ENCODE data around the gene PPP2CA. TPM values are rescaled to one million over a fixed set of nuclear protein-coding genes. Genes with fewer than 3 reads are reported as not detected.

Gene PPP2CA
- total and polyA plus RNA-seq, 2 of the 8 experiments (the other 6 are each of a cell fraction or from before 2014, with no cell fraction given) = 75.0 to 205 TPM

DNA sequence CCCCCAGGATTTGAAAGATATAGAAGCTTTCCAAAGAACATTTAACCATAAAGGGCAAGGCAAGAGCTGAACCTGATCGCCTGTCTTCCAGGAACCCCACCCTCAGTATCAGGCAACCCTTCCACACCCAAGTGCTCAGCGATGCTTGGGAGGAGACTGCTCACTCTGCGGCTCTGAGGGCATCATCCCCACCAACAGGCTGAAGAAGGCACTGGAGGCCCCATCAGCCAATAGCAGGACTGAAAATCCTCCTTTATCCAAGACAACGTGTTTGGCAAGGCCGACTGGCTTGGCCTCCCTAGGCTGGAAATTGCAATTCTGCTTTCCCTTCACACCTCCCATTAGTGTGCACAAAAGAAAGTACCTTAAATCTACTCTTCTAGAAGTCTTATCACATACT lies 1.4 kb upstream of the PPP2CA start:
- no peak overlapping the region for H2BK20ac ChIP-seq (ENCODE audit: low read length)
- H3K79me2 ChIP-seq (ENCODE audit: control insufficient read depth in 1 of 2, insufficient read depth in 2 of 2, low read length in 2 of 2) = peaks cover 32 to 46% of the 10 kb centered on the region in 2 experiments
- H3K4me1 ChIP-seq (replicated peaks in 1 of 4; ENCODE audit: control insufficient read depth in 3 of 4, insufficient read depth in 4 of 4, low read length in 3 of 4) = peaks cover 0 to 11% (median 2%) of the 10 kb centered on the region in 4 experiments; a peak in 4 of 7 replicates
- H3K4me2 ChIP-seq (ENCODE audit: insufficient read depth in 1 of 2, low read depth in 2 of 2, low read length in 2 of 2) = peak overlapping the region; percentile 89 to 99
- H2BK15ac ChIP-seq (ENCODE audit: low read length) = no peak overlapping the region
- no peak overlapping the region for H3K14ac ChIP-seq (ENCODE audit: insufficient read length)
- ChIA-PET POLR2A (ENCODE audit: partially characterized antibody) (interaction anchor here (0.8 to 9.0 kb wide), 16 partner anchors 8 to 284 kb away, joined by 3 to 166 read pairs (median 8); partner anchors contain the start of genes SKP1 and UBE2B), CTCF (ENCODE audit: partially characterized antibody) (interaction anchor here (1.0 to 1.8 kb wide), 5 partner anchors 9 to 127 kb away, joined by 4 to 7 read pairs (median 5); no protein-coding TSS in a partner anchor)
- H3K27me3 ChIP-seq (replicated peaks in 1 of 4; ENCODE audit: control insufficient read depth in 3 of 4, extremely low read depth in 1 of 4, insufficient read depth in 3 of 4, low read length in 3 of 4) = no peaks in the 10 kb centered on the region
- no peak overlapping the region for H3K23ac ChIP-seq (ENCODE audit: insufficient read length)
- no peak overlapping the region for H3K27ac ChIP-seq (ENCODE audit: low read depth, low read length)
- H2AFZ ChIP-seq (ENCODE audit: low read length) = peak overlapping the region; percentile 59; the same call in 1 of the 2 replicates
- peak overlapping the region in 3 of 4 experiments; percentile 92 to 100 (median 100); a peak in 5 of 7 replicates for H3K9ac ChIP-seq (replicated peaks in 1 of 4; ENCODE audit: extremely low read depth in 1 of 4, low read depth in 3 of 4, low read length in 3 of 4)
- H4K91ac ChIP-seq (replicated peaks; ENCODE audit: insufficient read length, low read length) = no peak overlapping the region
- no peak for FAIRE-seq
- no peak overlapping the region for H4K5ac ChIP-seq (ENCODE audit: insufficient read length, low read depth, low read length)
- no peak overlapping the region for H3K4ac ChIP-seq (replicated peaks; ENCODE audit: insufficient read length, low read depth, low read length)
- H3K79me1 ChIP-seq (ENCODE audit: low read depth, low read length) = no peaks in the 10 kb centered on the region
- H2AK5ac ChIP-seq (ENCODE audit: low read depth, low read length) = no peak overlapping the region
- DNase-seq (ENCODE audit: low read depth in 1 of 2, low spot score in 2 of 2) = peak in 1 of 2 experiments; percentile 58
- peak overlapping the region; percentile 91 to 98 (median 96) for H3K4me3 ChIP-seq (ENCODE audit: extremely low read depth in 1 of 4, insufficient read depth in 2 of 4, low read depth in 3 of 4, low read length in 4 of 4)
- H3K23me2 ChIP-seq (ENCODE audit: low read depth, low read length) = peaks cover 11% of the 10 kb centered on the region
- no peak overlapping the region for H2BK5ac ChIP-seq (ENCODE audit: low read depth, low read length)
- H3K9me3 ChIP-seq (ENCODE audit: insufficient read depth in 2 of 2, low read depth in 1 of 2, low read length in 1 of 2) = no peaks in the 10 kb centered on the region
- peak overlapping the region; percentile 11; the same call in 1 of the 2 replicates for H2BK12ac ChIP-seq (ENCODE audit: low read depth, low read length)
- H4K8ac ChIP-seq (ENCODE audit: extremely low read depth, insufficient read depth, low read length) = no peak overlapping the region
- peaks cover 15 to 24% of the 10 kb centered on the region in 2 experiments for H4K20me1 ChIP-seq (replicated peaks in 1 of 2; ENCODE audit: control insufficient read depth in 1 of 2, insufficient read depth in 2 of 2, low read length in 2 of 2)
- no peak overlapping the region for H3K56ac ChIP-seq (replicated peaks; ENCODE audit: insufficient read length, low read depth, low read length)
- H2BK120ac ChIP-seq (replicated peaks; ENCODE audit: low read depth, low read length) = no peak overlapping the region
- no peak overlapping the region for H3K18ac ChIP-seq (ENCODE audit: extremely low read depth, low read length)
- H3K36me3 ChIP-seq (ENCODE audit: control insufficient read depth in 2 of 4, insufficient read depth in 4 of 4, low read length in 3 of 4) = peaks cover 0 to 8% (median 0%) of the 10 kb centered on the region in 4 experiments; a peak in 1 of 8 replicates
- WGBS, 2 experiments (ENCODE audit: extremely low coverage in 1 of 2, insufficient coverage in 1 of 2, insufficient read length in 1 of 2, insufficient replicate concordance in 2 of 2, low coverage in 1 of 2, low lambda C conversion rate in 2 of 2, missing lambda C conversion rate in 1 of 2) = 38% methylated on average over 5 of the region's 5 CpGs; no CpG with 5 or more reads in 1 of the 2 experiments
- TF ChIP-seq GABPA (IDR thresholded peaks at IDR 0.05; ENCODE audit: borderline replicate concordance, insufficient read depth, low read length) (peak; percentile 32; the same call in 1 of the 2 replicates), KDM4A (IDR thresholded peaks at IDR 0.05; ENCODE audit: low read depth, low read length, severe bottlenecking) (no peak), RXRA (IDR thresholded peaks at IDR 0.05; ENCODE audit: insufficient read depth, low read depth, low read length) (no peak)
